Activated T-helper 17 cell treated with anti-CD3 and anti-CD28 coated beads, Interleukin-2, amount 50 U/mL, for 72 hours (primary cell): ENCODE data around the gene ADCYAP1R1. TPM values are rescaled to one million over a fixed set of nuclear protein-coding genes. Genes with fewer than 3 reads are reported as not detected.

Experiments
- ATAC-seq: fragments of 150-1000 bp; cut with Tn5 transposase; replicated peaks from 2 replicates; pipeline ENCODE4 v1.10.0; 2021; ENCODE audit warnings: mild to moderate bottlenecking, moderate library complexity
- H3K27ac Mint-ChIP-seq: one replicate; pipeline ENCODE4 v1.8.0; 2022; ENCODE audit warnings: mixed read lengths
- H3K27me3 Mint-ChIP-seq: one replicate; pipeline ENCODE4 v1.8.0; 2022; ENCODE audit warnings: mixed read lengths
- H3K36me3 Mint-ChIP-seq: one replicate; pipeline ENCODE4 v1.8.0; 2022; ENCODE audit warnings: low read depth, mild to moderate bottlenecking, mixed read lengths
- H3K4me1 Mint-ChIP-seq: one replicate; pipeline ENCODE4 v1.8.0; 2022; ENCODE audit warnings: mixed read lengths
- H3K4me3 Mint-ChIP-seq: one replicate; pipeline ENCODE4 v1.8.0; 2022; ENCODE audit warnings: mild to moderate bottlenecking, mixed read lengths
- H3K9me3 Mint-ChIP-seq: one replicate; pipeline ENCODE4 v1.8.0; 2022; ENCODE audit warnings: mixed read lengths
- total RNA-seq, 2 donors: library from RNA; stranded (reverse); gene quantifications; one replicate each; pipeline ENCODE4 v1.2.3, GENCODE V29; 2022

The ADCYAP1R1 gene
- total RNA-seq, 2 donors from 2014 or later, result not detected

- H3K27ac Mint-ChIP-seq, result no peak overlapping the region
- H3K27me3 Mint-ChIP-seq, result peaks cover 11% of the 10 kb centered on the region
- ATAC-seq, result no peak
- no peaks in the 10 kb centered on the region for H3K36me3 Mint-ChIP-seq
- H3K4me1 Mint-ChIP-seq, result no peaks in the 10 kb centered on the region
- H3K4me3 Mint-ChIP-seq, result no peak overlapping the region
- no peaks in the 10 kb centered on the region for H3K9me3 Mint-ChIP-seq
Observed at GRCh38 chr7:31079824-31080511, 27.9 kb downstream of the ADCYAP1R1 start.

- no peaks in the 10 kb centered on the region for H3K36me3 Mint-ChIP-seq
- H3K27me3 Mint-ChIP-seq, result peaks cover 5% of the 10 kb centered on the region
- no peak overlapping the region for H3K27ac Mint-ChIP-seq
- H3K9me3 Mint-ChIP-seq, result no peaks in the 10 kb centered on the region
- no peak for ATAC-seq
- H3K4me3 Mint-ChIP-seq, result no peak overlapping the region
- no peaks in the 10 kb centered on the region for H3K4me1 Mint-ChIP-seq
Observed at GRCh38 chr7:31080763-31081162, 28.7 kb downstream of the ADCYAP1R1 start.

DNA sequence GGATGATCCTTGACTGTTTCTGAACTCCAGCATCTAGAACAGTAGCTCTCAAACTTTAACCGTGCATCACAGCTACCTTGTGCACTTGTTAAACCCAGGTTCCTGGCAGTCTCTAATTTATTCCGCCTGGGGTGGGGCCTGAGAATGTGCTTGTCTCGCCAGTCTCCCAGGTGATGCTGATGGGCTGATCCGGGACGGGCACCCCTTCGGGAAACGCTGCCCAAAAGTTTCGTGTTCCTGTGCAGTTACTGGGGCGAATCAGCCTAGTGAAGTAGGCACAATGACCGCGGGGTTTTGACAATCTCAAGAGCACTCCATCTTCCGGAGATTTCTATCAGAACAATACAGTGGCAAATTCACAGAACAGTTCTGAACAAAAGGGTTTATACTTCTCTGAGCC lies 29.9 kb downstream of the ADCYAP1R1 start:
- Mint-ChIP-seq H3K36me3 (no peaks in the 10 kb centered on the region), H3K27ac (no peak overlapping the region)

DNA sequence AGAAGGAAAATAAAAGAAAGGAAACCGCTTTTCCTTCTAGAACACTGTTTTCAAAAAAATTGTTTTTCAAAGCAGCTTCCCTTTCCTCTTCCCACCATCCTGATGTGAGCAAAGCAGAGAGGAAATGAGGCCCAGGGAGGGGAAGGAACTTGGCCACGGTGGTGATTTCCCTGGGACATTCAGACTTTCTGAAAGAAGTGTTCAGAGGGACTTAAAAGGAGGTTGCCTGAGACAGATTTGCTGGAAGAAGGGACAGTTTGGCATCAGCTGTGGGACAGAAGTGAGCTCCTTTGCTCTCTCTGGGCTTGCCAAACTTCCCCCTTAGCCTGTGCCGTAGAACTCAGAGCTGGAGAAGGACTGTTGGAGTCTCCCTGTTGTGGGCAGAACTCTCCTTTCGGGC lies 30.3 kb downstream of the ADCYAP1R1 start:
- Mint-ChIP-seq H3K4me1 (no peaks in the 10 kb centered on the region), H3K36me3 (no peaks in the 10 kb centered on the region), H3K27me3 (peaks cover 5% of the 10 kb centered on the region), H3K9me3 (no peaks in the 10 kb centered on the region), H3K4me3 (no peak overlapping the region), H3K27ac (no peak overlapping the region)
- ATAC-seq, result no peak

More for the DNA sequence above, 29.9 kb downstream of the ADCYAP1R1 start:
- ATAC-seq, result no peak
- no peak overlapping the region for H3K4me3 Mint-ChIP-seq
- peaks cover 5% of the 10 kb centered on the region for H3K27me3 Mint-ChIP-seq
- H3K4me1 Mint-ChIP-seq, result no peaks in the 10 kb centered on the region
- no peaks in the 10 kb centered on the region for H3K9me3 Mint-ChIP-seq

DNA sequence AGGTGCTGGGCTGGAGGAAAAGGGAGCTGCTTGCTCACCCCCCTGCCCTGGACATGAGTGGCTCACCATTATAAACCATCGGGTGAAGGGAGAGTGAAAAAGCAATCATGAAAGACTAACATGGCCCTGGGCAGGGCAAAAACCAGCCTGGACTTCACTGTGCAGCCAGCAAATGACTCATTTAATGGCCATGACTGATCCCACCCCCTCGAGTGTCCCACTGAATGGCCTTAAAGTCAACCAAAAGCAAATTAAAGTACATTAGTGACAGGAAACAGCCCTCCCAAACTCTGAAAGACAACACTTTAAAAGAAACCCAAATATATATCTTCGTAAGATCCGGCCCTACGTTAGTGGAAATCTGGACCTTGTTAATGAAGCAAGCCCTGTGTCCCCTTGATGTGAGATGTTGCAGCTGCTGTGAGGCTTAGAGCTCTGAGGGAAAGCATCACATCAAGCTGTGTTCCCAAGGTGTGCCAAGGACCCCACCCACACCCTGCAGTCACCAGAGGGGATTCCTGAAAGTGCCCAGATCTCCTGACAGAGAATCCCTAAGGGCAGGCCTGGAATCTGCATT lies 31.2 kb downstream of the ADCYAP1R1 start:
- Mint-ChIP-seq H3K9me3 (no peaks in the 10 kb centered on the region), H3K36me3 (no peaks in the 10 kb centered on the region), H3K4me3 (no peak overlapping the region), H3K27ac (no peak overlapping the region), H3K27me3 (peaks cover 5% of the 10 kb centered on the region), H3K4me1 (no peaks in the 10 kb centered on the region)
- ATAC-seq, result no peak

DNA sequence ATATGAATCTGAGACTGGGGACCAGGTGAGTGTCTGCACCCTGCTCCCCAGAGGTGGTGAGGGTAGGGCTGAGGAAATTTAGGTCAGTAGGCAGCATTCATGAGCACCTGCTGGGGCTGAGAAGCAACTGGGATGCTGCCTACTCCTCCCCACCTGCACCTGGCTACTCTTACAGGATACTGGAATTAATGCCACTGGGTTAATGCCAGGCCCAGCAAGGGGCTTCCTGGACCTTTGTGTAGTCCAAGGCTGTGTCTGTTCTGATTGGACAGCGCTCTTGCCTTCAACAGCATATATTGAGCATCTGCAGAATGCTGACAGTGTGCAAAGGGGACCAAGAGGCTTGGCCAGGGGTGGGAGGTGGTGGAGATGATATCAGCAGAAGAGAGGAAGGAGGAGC lies 32.1 kb downstream of the ADCYAP1R1 start:
- H3K4me1 Mint-ChIP-seq, result no peaks in the 10 kb centered on the region
- no peaks in the 10 kb centered on the region for H3K36me3 Mint-ChIP-seq
- no peak overlapping the region for H3K4me3 Mint-ChIP-seq
- ATAC-seq, result no peak
- H3K9me3 Mint-ChIP-seq, result no peaks in the 10 kb centered on the region
- H3K27me3 Mint-ChIP-seq, result peaks cover 5% of the 10 kb centered on the region
- no peak overlapping the region for H3K27ac Mint-ChIP-seq

GRCh38 chr7:31087351-31087750 lies 35.2 kb downstream of the ADCYAP1R1 start:
- H3K36me3 Mint-ChIP-seq, result no peaks in the 10 kb centered on the region

GRCh38 chr7:31091924-31092434 lies 39.9 kb downstream of the ADCYAP1R1 start:
- H3K27me3 Mint-ChIP-seq, result peaks cover 6% of the 10 kb centered on the region
- H3K27ac Mint-ChIP-seq, result no peak overlapping the region
- H3K4me3 Mint-ChIP-seq, result no peak overlapping the region
- H3K36me3 Mint-ChIP-seq, result no peaks in the 10 kb centered on the region
- H3K9me3 Mint-ChIP-seq, result no peaks in the 10 kb centered on the region
- H3K4me1 Mint-ChIP-seq, result no peaks in the 10 kb centered on the region
- no peak for ATAC-seq

More at GRCh38 chr7:31087351-31087750, 35.2 kb downstream of the ADCYAP1R1 start:
- Mint-ChIP-seq H3K4me1 (no peaks in the 10 kb centered on the region), H3K4me3 (no peak overlapping the region), H3K27ac (no peak overlapping the region), H3K27me3 (peaks cover 5% of the 10 kb centered on the region), H3K9me3 (no peaks in the 10 kb centered on the region)
- no peak for ATAC-seq

GRCh38 chr7:31092606-31093005 lies 40.5 kb downstream of the ADCYAP1R1 start:
- peaks cover 9% of the 10 kb centered on the region for H3K27me3 Mint-ChIP-seq
- no peaks in the 10 kb centered on the region for H3K36me3 Mint-ChIP-seq
- no peak overlapping the region for H3K27ac Mint-ChIP-seq
- ATAC-seq, result no peak
- no peaks in the 10 kb centered on the region for H3K9me3 Mint-ChIP-seq
- no peak overlapping the region for H3K4me3 Mint-ChIP-seq
- H3K4me1 Mint-ChIP-seq, result no peaks in the 10 kb centered on the region

- Mint-ChIP-seq H3K4me3 (no peak overlapping the region), H3K4me1 (no peaks in the 10 kb centered on the region), H3K36me3 (no peaks in the 10 kb centered on the region), H3K27me3 (peaks cover 9% of the 10 kb centered on the region), H3K27ac (no peak overlapping the region), H3K9me3 (no peaks in the 10 kb centered on the region)
- no peak for ATAC-seq
Observed at GRCh38 chr7:31093282-31093681, 41.2 kb downstream of the ADCYAP1R1 start.

- no peaks in the 10 kb centered on the region for H3K36me3 Mint-ChIP-seq
- H3K27me3 Mint-ChIP-seq, result peaks cover 9% of the 10 kb centered on the region
- ATAC-seq, result no peak
- H3K27ac Mint-ChIP-seq, result no peak overlapping the region
- no peaks in the 10 kb centered on the region for H3K9me3 Mint-ChIP-seq
- no peaks in the 10 kb centered on the region for H3K4me1 Mint-ChIP-seq
- no peak overlapping the region for H3K4me3 Mint-ChIP-seq
Observed at GRCh38 chr7:31094271-31094670, 42.2 kb downstream of the ADCYAP1R1 start.

GRCh38 chr7:31095286-31096197 lies 43.4 kb downstream of the ADCYAP1R1 start:
- Mint-ChIP-seq H3K27me3 (peaks cover 9% of the 10 kb centered on the region), H3K4me1 (no peaks in the 10 kb centered on the region), H3K4me3 (no peak overlapping the region), H3K27ac (no peak overlapping the region), H3K9me3 (no peaks in the 10 kb centered on the region), H3K36me3 (no peaks in the 10 kb centered on the region)
- no peak for ATAC-seq

DNA sequence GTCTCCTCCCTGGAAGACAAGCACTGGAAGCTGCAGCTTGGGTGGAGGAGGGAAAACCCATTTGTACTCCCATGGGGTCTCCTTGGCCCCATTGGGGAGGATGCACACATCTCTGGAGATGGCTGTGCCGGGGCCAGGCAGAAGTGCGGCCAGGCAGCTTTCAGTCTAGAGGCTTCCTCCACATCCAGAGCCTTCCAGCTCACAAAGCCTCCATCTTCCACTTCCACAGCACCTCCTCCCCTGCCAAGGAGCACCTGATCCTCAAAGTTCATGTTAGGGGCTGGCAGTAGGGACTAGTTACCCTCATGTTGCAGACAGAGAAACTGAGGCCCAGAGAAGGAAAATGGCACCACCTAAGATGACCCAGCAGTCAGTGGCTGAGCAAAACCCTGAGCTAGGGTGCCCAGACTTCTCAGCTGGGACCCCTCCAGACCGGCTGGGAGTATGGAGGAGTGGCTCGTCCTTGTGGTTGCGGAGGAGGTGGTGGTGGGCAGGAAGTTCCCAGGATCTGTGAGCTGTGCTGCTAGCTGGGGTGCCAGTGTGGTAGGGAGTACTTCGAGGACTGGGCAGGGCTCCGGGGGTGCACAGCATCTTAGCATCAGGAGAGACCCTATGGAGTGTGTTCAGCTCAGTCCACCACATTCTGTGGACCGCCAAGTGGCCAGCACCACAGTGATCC lies 44.2 kb downstream of the ADCYAP1R1 start:
- ATAC-seq, result no peak
- Mint-ChIP-seq H3K27ac (no peak overlapping the region), H3K27me3 (peaks cover 9% of the 10 kb centered on the region), H3K36me3 (no peaks in the 10 kb centered on the region), H3K4me3 (no peak overlapping the region), H3K9me3 (no peaks in the 10 kb centered on the region), H3K4me1 (no peaks in the 10 kb centered on the region)

DNA sequence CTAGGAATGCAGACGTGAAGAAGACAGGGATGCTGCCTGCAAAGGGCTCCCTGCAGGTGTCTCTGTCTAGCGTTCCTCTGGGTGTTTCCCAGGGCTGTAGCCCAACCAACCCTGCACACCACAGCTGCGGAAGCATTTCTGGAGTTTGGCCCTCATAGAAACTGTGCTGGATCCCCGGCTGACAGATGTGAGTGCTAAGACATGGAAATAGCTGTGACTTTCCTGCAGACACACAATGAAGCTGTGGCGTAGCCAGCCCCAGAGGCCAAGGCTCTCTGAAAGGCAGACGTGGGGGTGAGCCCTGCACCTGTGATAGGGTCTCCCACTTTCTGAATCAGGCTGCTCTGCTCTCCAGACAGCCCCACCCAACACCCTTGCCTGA lies 44.8 kb downstream of the ADCYAP1R1 start:
- H3K4me1 Mint-ChIP-seq, result no peaks in the 10 kb centered on the region
- H3K36me3 Mint-ChIP-seq, result no peaks in the 10 kb centered on the region
- ATAC-seq, result no peak
- no peaks in the 10 kb centered on the region for H3K9me3 Mint-ChIP-seq
- H3K27ac Mint-ChIP-seq, result no peak overlapping the region
- H3K27me3 Mint-ChIP-seq, result peaks cover 9% of the 10 kb centered on the region
- no peak overlapping the region for H3K4me3 Mint-ChIP-seq
